ENCODE results near the gene ST8SIA6.
A peak's percentile ranks its signal among the peaks of the same experiment; 100 is the strongest.

DNA sequence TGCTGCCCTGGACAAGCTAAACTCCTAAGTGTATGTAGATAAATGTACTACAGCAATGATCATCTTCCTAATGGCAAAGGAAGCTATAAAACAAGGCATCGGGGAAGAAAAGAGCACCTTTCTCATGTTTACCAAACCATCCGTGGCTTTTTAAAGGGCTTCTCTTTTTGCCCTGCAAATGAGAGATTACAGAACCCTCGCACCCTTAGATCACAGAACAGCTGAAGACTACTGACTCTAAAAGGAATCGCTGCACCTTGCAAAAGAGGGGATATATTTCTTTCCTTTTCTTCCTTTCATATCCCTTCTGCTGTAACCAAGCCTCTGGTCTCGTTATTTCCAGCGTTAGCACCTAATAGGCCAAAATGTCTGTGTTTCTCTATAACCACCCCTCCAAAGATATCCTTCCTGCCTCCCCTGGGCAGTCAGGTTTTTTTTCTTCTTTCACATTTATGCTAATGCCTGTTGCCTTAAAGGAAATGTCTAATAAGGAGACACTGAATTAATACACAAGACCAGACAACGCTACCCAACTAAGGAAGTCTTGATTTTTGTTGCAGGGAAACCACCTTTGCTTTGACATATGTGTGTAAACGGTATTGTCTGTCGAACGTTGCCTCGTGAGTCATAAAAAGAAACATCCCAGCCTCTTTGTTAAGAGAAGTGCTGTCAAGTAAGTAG is 10.5 kb downstream of the ST8SIA6 start:
- TF ChIP-seq ZNF121 (CRISPR knock-in tag; conservative IDR thresholded peaks at IDR 0.05) (no peak), POLR2AphosphoS5 (IDR thresholded peaks at IDR 0.05; ENCODE audit: control insufficient read depth, insufficient read depth, low read depth, low read length) (peak; percentile 24; the same call in 1 of the 2 replicates), SMAD1 (IDR thresholded peaks at IDR 0.05; ENCODE audit: low read depth, low read length, partially characterized antibody) (no peak), GATA2 (CRISPR knock-in tag; IDR thresholded peaks at IDR 0.05) (no peak), RFX5 (IDR thresholded peaks at IDR 0.05; ENCODE audit: low read depth, low read length) (no peak), HINFP (tag; conservative IDR thresholded peaks at IDR 0.05; ENCODE audit: low read depth) (no peak)

All from K562 (cell line).